Measurements from ENCODE around the gene NSMCE4A. TPM values are rescaled to one million over a fixed set of nuclear protein-coding genes. Genes with fewer than 3 reads are reported as not detected.
"Not testable (repeated sequence)": the region's sequence is repeated elsewhere in the genome, so short reads cannot be mapped to it uniquely, and the experiment has no call there.

Gene NSMCE4A, protein sequence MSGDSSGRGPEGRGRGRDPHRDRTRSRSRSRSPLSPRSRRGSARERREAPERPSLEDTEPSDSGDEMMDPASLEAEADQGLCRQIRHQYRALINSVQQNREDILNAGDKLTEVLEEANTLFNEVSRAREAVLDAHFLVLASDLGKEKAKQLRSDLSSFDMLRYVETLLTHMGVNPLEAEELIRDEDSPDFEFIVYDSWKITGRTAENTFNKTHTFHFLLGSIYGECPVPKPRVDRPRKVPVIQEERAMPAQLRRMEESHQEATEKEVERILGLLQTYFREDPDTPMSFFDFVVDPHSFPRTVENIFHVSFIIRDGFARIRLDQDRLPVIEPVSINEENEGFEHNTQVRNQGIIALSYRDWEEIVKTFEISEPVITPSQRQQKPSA
- 62.1 and 69.9 TPM in 2 replicates for total RNA-seq

DNA sequence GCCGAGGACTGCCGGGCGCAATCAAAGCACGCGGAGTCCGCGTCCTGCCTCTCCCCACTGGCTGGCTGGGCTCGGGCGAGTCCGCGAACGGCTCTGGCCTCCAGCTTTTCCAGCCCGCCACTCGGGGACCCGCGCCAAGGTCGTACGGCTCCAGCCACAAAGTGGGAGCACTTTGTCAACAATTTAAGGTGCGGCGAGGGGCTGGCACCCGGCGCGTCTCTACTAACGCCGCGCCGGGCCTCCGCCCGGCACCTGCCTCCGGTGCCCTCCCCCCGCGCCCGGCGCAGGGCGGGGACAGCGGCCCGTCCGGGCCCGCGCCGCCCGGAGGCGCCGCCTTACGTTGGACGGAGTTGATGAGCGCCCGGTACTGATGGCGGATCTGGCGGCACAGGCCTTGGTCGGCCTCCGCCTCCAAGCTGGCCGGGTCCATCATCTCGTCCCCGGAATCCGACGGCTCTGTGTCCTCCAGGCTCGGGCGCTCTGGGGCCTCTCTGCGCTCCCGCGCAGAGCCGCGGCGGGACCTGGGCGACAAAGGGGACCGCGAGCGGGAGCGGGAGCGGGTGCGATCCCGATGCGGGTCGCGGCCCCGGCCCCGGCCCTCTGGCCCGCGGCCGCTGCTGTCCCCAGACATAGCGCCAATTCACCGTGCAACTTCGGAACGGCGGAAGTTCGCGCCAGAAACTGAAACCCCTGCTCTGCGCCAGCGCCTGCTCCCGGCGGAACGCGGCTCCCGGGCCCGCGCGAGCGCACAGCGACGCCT is at the start of gene NSMCE4A:
TSS of gene NSMCE4A (minus strand) at position 683 of the 760 bp plus-strand sequence. CDS start at position 631, 52 bp downstream.
- intact Hi-C loops (cut with micrococcal nuclease) = loop anchor here (1.0 kb wide), 1 partner anchor 46 kb away; the partner anchor contains the start of gene ATE1

DNA sequence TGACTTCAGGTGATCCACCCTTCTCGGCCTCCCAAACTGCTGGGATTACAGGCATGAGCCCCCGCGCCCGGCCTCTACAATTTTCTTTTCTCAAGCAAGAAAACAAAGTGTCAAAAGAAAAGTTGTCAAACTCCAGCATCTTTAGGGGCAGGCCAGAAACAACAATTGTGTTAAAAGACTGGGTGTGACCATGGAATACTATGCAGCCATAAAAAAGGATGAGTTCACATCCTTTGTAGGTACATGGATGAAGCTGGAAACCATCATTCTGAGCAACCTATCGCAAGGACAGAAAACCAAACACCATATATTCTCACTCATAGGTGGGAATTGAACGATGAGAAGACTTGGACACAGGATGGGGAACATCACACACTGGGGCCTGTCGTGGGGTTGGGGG is 48.2 kb upstream of the NSMCE4A start:
- intact Hi-C loops (cut with micrococcal nuclease) = not testable (repeated sequence)

DNA sequence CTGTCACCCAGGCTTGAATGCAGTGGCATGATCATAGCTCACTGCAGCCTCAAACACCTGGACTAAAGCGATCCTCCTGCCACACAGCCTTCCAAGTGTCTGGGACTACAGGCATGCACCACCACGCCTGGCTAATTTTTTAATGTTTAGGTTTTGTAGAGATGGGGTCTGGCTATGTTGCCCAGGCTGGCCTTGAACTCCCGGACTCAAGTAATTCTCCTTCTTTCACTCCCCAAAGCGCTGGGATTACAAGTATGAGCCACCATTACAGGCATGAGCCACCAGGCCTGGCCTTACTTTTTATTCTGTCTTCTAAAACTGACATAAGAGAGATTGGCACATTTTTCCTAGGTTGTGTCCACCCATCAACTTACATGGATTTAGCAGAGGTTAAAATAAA is 47.3 kb upstream of the NSMCE4A start:
- intact Hi-C loops (cut with micrococcal nuclease) = no loop called here

DNA sequence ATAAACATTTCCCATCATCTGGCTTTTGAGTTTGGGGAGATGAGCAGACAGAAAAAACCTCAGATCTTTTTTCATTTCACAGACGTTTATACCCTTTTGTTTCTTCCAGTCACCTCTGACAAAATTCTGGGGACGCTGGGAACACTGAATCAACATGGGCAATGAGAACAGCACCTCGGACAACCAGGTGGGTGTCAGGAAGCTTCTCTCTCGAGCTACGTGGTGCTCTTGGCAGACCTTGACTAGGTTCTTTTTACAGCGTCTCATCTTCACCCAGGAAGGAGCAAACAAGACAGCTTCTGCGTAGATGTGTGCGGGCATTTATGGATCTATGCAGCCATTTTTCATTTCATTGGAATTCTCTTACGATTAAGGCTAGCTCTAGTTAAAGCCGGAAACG is 46.8 kb upstream of the NSMCE4A start:
- intact Hi-C loops (cut with micrococcal nuclease) = no loop called here

DNA sequence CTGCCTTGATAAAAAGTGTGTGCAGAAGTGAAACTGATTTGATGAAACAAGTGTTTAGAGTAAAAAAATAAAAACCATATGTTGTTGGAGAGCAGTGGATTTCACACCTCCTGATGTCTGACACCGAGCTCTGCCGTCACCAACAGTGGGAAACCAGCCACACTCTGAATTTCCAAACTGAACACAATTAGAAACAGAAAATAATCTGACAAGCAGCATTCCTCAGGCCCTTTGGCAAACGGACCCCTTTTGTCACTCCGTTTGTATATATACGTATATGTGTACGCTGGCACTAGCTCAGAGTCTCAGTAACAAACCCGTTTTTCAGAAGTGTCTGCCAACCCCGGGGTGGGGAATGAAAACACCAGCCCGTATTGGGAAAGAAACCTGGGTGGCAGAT is 46.4 kb upstream of the NSMCE4A start:
- intact Hi-C loops (cut with micrococcal nuclease) = no loop called here

DNA sequence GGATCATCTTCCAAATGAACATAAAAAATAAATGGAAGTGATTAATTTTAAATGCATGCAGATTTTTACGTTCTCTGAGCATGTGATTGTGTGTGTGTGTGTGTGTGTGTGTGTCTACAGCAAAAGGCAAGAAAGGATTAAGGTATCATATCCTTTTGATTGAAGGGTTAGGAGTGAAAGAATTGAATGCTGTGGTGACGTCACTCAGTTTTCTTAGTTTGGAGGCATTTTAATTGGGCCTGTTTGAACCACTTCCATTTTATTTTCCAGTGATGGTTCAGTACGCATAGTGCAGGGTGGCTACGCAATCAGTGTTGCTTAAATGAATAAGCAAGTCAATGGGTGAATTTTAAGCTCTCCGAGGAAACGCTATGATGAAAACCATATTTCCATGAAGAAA is 45.2 kb upstream of the NSMCE4A start:
- intact Hi-C loops (cut with micrococcal nuclease) = no loop called here

DNA sequence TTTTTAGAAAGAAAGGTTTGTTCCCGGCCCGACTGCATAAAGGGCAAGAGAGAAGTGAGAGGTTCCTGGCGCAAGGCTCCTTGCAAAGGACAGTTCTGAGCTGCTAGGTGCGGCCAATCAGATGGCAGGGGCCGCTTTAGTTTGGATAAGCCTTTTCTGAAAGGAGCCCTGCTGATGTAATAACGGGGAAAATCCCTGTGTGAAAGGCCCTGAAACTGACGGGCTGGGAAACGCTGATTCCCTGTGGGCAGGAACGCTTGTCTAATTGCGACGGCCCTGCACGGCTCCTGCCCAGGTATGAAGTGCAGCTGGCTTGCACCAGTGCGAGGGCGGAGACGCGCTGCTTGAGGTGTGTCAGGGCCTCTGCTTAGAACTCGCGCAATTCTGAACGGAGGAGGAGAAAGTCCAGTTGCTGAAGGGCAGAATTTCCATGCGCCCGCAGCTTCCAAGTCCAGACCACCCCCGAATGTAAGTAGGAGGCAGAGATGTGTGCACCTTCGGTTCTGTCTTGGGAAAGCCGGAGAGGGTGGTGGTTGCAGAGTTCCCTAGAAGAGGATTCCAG is 44.5 kb upstream of the NSMCE4A start:
- intact Hi-C loops (cut with micrococcal nuclease) = no loop called here

DNA sequence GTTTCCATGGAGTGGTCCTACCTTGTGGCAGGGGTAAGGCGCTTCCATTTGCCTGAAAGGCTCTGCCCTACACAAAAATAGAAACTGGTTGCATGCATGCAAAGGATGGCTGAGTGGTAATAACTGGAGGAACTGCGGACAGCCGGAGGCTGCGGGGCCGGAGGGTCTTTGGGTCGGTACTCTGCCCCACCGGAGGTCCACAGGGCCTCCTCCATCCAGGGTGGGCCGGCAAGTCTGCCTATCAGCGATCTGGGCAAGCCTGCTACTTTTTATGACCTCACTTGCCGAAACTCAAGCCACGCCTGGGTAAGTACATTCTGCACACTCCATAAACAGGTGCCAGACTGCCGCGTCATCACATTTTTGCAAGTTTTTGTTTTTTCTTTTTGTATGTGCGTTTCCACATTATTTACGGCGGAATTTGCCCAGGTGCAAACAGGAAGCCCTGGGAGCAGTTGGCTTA is 44.0 kb upstream of the NSMCE4A start:
- intact Hi-C loops (cut with micrococcal nuclease) = no loop called here

DNA sequence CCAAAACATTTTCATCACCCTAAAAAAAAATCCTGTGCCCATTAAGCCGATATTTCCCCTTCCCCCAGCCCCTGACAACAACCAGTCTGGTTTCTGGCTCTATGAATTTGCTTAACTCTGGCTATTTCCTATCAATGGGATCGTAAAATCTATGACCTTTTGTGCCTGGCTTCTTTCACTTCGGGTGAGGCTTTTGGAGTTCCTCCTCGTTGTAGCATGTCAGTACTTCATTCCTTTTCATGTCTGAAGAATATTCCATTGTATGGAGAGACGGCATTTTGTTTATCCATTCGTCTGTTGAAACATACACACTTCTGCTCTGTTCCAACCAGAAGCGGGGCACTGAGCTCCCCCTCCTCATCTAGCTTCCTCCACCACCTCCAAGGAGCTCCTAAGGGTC is 43.5 kb upstream of the NSMCE4A start:
- intact Hi-C loops (cut with micrococcal nuclease) = no loop called here

DNA sequence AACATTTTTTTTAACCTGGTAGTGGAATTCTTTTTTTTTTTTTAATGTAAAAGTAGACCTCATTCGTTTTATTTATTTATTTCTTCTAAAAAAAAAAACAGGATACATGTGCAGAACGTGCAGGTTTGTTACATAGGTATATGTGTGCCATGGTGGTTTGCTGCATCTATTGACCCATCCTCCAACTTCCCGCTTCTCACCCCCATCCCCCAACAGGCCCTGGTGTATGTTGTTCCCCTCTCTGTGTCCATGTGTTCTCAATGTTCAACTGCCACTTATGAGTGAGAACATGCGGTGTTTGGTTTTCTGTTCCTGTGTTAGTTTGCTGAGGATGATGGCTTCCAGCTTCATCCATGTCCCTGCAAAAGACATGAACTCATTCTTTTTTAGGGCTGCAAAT is 42.9 kb upstream of the NSMCE4A start:
- intact Hi-C loops (cut with micrococcal nuclease) = not testable (repeated sequence)

DNA sequence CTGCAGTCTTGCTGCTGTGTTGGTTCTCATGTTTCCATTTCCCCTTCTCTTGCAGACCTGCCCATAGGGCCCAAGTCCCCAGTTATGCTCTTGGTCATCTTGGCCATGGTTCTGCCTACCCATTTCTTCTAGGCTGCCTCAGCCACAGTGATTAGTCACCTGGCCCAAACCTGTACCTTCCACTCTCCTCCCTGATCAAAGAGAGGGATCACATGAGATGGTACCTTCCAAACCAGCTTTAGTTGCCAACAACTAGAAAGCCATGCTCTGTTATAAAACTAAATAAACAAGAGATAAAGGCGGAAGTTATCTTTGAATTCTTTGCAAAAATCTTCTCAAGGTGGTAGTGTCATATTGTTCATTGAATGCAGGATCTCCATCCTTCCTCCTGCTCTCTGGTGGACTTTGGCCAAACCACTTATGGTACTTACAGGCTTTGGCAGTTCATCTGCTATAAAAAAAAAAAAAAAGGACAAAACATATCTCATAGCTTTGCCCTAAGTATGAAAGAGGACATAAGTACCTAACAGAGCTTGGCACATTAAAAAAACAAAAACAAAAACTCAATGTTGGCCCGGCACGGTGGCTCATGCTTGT is 39.7 kb upstream of the NSMCE4A start:
- intact Hi-C loops (cut with micrococcal nuclease) = no loop called here

DNA sequence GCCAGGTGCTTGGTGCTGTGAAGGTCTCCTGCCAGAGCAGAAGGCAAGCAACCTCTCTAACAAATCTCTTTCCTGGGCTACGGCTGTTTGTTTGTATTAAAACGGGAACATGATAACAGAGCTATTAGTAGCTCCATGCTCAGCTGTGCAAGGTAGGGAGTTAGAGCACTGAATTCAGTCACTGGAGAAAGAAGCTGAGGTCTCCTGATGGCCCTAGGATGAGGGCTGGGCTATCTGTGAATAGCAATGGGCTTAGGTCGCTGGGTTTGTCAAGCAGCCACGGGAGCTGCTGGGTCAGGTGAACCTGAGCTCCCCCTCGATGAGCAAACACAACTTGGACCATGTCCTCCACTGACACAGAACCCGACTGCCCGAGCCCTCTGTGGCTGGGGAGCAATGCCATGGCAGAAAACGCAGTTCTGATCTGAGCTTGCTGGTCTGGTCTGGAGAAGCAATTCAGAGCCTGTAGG is 38.3 kb upstream of the NSMCE4A start:
- intact Hi-C loops (cut with micrococcal nuclease) = no loop called here

DNA sequence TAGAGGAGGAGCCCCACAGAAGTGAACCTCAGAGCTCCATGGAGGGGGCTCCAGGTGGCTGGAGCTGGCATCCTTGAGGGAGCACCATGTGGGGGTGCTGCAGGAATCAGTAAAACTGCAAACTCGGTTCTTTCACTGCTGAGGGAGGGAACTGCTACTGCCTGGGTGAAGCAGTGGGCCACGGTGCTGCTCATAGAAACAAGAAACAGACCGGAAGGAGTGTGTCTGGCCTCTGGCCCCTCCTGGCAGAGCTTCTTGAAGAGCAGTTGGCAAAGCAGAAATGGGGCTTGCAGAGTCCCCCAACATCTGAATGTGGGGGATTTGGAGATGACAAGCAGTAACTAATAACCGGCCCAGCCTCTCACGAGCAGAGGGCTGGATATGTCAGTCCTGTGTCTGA is 37.7 kb upstream of the NSMCE4A start:
- intact Hi-C loops (cut with micrococcal nuclease) = no loop called here

DNA sequence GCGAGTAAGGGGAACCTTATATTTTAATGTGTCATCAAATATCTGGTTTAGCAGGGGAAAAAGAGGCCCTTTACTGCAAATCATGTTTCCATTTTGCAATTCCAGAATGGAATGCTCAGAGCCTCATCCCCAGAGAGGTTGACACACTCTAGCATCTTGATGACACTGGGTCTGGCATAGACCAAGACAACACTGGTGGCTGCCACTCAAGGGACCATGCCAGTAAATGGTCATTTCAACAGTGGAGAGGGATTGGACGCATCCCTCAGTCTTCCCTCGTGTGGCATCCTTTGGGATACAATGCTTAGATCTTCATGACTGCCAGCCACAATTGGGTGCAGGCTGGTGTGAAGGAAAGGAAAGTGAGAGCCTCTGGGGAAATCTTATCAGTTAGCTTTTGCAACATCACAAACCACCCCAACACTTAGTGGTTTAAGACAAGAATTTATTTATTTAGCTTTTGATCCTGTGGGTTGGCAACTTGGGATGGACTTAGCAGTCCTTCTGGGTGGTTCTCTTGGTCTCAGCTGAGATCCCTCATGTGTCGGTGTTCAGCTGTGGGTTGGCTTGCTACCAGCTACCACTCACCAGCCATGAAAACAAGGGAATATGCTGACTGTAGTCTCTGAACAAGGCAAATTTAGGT is 35.5 kb upstream of the NSMCE4A start:
- intact Hi-C loops (cut with micrococcal nuclease) = no loop called here

DNA sequence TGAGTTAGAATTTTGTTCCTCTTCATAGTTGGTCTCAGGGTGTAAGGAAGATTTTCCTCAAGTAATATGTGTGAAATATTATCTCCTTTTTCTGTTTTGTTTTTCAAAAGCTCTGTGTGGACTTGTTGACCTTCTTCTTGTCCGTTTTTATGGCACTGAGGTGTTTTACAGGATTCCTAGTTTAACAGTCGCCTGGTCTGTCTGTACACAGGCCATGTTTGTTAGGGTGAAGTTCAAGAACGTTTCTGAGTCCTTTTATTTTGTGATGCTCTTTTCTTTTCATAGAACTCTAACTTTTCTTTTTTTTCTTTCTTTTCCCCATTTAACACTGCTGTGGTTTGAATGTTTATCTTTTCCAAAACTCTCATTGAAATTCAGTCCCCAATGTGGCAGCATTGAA is 32.4 kb upstream of the NSMCE4A start:
- intact Hi-C loops (cut with micrococcal nuclease) = no loop called here

DNA sequence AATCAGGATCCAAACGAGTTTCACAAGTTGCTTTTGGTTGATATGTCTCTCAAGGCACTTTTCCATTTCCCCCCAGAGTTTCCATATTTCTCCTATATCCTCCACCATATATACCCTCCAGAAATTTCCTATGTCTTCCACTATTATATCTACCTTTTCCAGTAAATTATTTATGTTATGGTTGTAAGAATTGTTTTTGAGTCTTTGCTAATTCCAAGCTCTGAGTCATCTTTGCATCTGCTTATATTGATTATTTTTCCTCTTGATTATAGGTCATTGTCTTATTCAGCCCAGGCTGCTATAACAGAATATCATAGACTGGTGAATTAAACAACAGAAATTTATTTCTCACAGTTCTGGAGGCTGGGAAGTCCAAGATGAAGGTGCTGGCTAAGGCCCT is 26.7 kb upstream of the NSMCE4A start:
- intact Hi-C loops (cut with micrococcal nuclease) = no loop called here

DNA sequence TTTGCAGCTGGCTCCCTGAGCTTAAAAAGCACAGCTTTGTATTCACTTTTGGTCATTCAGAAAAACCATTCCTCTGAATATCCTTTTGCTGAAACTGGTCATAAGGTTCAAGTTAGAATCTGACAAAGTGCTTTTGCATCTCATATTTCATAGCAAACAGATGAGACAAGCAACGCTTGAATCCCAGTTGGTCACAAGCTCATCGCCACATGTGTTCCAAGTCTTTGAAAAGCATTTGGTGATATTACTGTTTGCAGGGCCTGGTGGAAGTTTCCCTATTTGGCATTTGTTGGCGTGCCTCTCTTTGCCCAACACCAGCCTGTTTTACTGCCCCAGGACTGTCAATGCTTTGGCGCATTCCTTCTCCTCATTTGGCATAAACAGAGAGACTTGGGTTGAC is 24.3 kb upstream of the NSMCE4A start:
- intact Hi-C loops (cut with micrococcal nuclease) = no loop called here

DNA sequence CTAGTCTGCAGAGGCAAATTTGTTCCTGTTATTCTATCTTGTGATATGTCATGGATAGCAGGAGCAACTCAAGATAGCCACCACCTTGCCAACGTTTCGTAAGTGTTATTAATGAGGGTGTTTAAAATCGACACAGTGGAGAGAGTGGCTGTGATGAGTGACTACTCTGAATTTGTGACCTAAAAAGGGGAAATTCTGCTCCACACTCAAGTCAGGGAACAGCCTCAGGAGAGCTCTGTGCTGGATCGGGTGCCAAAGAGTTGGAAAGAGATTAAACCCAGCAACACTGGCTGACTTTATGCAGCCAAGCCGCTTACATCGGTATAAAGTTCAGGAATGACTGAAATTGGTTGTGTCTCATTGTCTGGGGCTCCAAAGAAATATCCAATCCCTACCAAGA is 23.4 kb upstream of the NSMCE4A start:
- intact Hi-C loops (cut with micrococcal nuclease) = no loop called here

DNA sequence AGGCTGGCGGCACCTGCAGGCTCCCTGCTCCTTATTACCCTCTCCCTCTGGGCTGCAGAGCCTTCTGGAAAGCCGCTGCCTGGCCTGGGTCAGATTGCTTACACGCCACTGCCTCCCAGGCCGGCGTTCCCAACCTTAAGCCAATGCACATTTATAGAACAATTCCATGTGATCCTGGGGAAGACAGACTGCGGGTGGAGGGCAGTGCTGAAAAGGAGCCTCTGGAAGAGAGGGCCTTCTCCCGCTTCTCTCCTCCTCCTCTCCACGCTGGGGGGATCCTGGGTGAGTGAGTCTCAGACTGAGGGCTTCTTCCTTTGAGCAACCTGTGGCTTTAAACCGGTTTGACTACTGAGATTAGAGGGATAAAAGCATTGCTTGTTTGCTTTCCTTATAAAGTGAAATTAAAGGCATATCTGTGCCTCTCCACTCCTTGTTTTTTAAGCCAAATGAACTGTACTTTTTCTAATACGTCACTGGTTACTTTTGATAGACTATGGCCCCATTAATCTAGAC is 19.5 kb upstream of the NSMCE4A start:
- intact Hi-C loops (cut with micrococcal nuclease) = no loop called here

DNA sequence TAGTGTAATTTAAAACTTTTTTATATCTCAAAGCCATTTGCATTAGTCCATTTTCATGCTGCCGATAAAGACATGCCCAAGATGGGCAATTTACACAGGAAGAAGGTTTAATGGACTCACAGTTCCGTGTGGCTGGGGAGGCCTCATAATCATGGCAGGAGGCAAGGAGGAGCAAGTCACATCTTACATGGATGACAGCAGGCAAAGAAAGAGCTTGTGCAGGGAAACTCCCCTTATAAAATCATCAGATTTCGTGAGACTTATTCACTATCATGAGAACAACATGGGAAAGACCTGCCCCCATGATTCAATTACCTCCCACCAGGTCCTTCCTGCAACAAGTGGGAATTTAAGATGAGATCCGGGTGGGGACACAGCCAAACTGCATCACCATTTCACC is 16.7 kb upstream of the NSMCE4A start:
- intact Hi-C loops (cut with micrococcal nuclease) = not testable (repeated sequence)
